Activated naive CD4-positive, alpha-beta T cell treated with anti-CD3 and anti-CD28 coated beads, Interleukin-2, amount 10 ng/mL, durations not matched to agents 7 days and 5 days (primary cell): Measurements from ENCODE around the gene DGCR6.
"Not testable (repeated sequence)": the region's sequence is repeated elsewhere in the genome, so short reads cannot be mapped to it uniquely, and the experiment has no call there.

Experiments used
- CTCF ChIA-PET: fragments of 350-600 bp; sonication (Branson Sonifier 250); formaldehyde crosslinking; loops from one replicate; lab custom pipeline; 2021; ENCODE audit warnings: antibody characterized with exemption; lab: Charles Lee
- DNase-seq: peaks from one replicate; pipeline ENCODE4 v3.0.0-alpha.2; 2020
- H3K27ac Mint-ChIP-seq: one replicate; pipeline ENCODE4 v1.8.0; 2021; ENCODE audit warnings: mild to moderate bottlenecking, moderate library complexity, mixed read lengths
- H3K27me3 Mint-ChIP-seq: one replicate; pipeline ENCODE4 v1.8.0; 2021; ENCODE audit warnings: mild to moderate bottlenecking, mixed read lengths
- H3K36me3 Mint-ChIP-seq: one replicate; pipeline ENCODE4 v1.8.0; 2021; ENCODE audit warnings: mixed read lengths
- H3K4me1 Mint-ChIP-seq: one replicate; pipeline ENCODE4 v1.8.0; 2021; ENCODE audit warnings: mixed read lengths
- H3K4me3 Mint-ChIP-seq: one replicate; pipeline ENCODE4 v1.8.0; 2021; ENCODE audit warnings: mild to moderate bottlenecking, moderate library complexity, mixed read lengths
- H3K9me3 Mint-ChIP-seq: one replicate; pipeline ENCODE4 v1.8.0; 2021; ENCODE audit warnings: mixed read lengths

The DGCR6 gene

DNA sequence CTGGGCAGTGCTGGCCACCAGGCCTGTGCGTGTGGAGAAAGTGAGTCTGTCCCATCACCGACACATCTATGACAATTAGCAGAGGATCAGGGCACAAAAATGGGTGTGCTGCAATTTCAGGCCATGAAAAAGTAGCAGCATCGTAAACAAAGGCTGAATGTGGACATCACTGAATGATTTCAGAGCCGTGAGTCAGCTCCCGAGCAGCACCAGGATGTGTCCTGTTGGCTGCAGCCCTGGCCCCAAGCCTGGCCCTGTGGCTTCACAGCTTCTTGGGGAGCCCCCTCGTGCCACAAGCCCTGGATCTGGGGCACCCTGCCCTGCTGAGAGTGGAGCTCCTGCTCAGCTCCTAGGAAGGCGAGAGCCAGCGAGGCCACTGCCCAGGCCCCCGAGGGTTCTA is 9.4 kb downstream of the DGCR6 start:
- CTCF ChIA-PET, H3K4me3 Mint-ChIP-seq, H3K4me1 Mint-ChIP-seq, H3K36me3 Mint-ChIP-seq, H3K27me3 Mint-ChIP-seq, H3K27ac Mint-ChIP-seq, H3K9me3 Mint-ChIP-seq, DNase-seq: not testable (repeated sequence)

DNA sequence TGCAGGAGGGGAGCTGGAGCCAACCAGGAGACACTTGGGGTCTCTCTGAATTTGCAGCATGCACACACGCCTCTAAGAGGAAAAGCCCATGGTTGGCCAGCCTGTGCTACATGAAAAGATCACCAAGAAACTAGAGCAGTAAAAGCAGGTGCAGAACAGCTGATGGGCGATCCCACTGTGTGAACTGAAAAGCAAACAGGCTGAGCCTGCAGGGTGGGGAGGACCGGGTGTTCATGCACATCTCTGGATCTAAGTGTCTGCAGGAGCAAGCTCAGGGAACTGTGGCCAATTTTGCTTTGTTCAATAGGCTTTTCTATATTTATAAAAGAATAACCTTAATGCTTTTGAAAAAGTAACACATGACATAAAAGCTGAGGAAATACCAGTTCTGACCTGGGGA is 11.7 kb downstream of the DGCR6 start:
- H3K27me3 Mint-ChIP-seq, H3K36me3 Mint-ChIP-seq, H3K4me3 Mint-ChIP-seq, DNase-seq, H3K27ac Mint-ChIP-seq, CTCF ChIA-PET, H3K9me3 Mint-ChIP-seq, H3K4me1 Mint-ChIP-seq: not testable (repeated sequence)

DNA sequence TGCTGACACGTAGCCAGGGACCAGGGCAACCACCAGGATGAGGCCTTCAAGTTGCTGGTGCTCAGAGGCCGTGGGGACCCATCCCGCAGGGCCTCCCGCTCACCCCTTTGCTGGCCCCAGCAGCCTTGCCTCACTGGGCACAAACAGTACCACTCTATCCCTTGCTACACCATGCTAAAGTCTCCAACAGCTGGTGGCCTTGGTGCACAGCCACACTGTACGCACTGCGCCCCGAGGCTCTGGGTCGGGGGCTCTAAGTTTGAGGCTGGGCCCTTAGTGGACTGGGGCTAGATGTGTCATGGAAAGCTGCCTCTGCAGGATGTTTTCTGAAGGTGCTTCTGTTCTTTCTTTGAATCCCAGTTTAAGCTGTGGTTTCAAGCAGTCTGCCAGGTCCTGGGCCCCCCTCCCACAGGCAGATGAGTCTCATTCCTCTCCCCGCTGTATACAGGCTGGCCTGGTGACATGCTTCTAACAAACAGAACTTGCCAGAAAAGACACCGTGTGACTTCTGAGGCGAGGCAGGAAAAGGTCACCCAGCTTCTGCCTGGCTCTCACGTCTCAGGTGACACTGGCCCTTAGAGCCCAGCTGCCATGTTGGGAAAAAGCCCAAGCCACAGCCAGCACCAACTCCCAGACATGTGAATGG is 14.3 kb downstream of the DGCR6 start:
- CTCF ChIA-PET, H3K4me1 Mint-ChIP-seq, DNase-seq, H3K27ac Mint-ChIP-seq, H3K4me3 Mint-ChIP-seq, H3K27me3 Mint-ChIP-seq, H3K36me3 Mint-ChIP-seq, H3K9me3 Mint-ChIP-seq: not testable (repeated sequence)

DNA sequence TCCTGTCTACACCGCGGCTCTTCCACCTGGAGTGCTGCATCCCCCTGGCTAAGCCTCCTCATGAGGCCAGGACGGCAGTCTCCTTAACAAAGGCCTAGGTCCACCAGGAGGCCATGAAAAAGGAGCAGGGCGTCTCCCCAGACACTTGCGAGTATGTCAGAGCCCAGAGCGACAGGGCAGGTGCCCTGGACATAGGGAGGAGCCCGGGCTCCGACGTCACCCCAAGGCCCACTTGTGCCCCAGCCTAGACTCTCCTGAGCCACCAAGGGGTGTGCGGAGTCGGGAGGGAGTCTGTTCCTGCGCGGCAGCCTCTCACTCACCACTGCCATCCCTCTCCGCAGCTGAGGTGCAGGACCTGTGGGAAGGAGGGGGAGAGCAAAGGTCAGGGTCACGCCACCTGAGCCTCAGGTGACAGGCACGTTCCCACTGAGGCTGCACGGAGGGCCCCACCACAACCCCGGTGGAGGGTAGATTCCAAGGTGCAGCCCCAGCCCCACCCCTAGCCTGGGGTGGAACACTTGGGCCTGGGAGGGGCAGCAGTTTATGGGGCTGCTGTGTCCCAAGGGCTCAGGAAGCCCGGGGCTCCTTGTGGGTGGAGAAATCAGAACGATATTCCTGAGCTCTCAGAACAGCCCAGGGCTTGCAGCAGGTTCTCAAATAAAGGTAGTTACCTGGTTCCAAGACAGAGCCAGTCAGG is 19.4 kb downstream of the DGCR6 start:
- CTCF ChIA-PET, result no interaction called here
- H3K27ac Mint-ChIP-seq, result no peak overlapping the region
- DNase-seq, result no peak
- H3K36me3 Mint-ChIP-seq, result no peaks in the 10 kb centered on the region
- no peaks in the 10 kb centered on the region for H3K4me1 Mint-ChIP-seq
- H3K4me3 Mint-ChIP-seq, result no peak overlapping the region
- H3K9me3 Mint-ChIP-seq, result no peaks in the 10 kb centered on the region
- H3K27me3 Mint-ChIP-seq, result no peaks in the 10 kb centered on the region

DNA sequence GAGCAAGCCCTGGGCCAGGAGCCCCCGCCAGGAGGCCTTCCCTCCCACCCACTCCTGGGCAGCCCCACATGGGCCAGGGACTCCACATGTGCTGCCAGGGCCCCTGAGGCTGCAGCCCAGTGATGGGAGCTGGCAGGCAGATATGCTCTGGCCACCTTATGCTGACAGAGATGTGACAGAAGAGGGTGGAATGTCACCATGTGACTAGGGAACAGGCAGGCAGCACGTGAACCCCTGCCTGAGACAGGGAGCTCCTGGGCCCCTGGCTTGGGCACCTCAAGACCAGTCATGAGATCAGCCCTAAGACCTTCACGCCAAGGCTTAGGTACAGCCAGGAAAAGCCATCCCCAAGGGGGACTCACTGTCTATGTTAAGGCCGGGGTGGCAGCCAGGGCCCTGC is 20.9 kb downstream of the DGCR6 start:
- H3K27ac Mint-ChIP-seq, result no peak overlapping the region
- H3K4me1 Mint-ChIP-seq, result no peaks in the 10 kb centered on the region
- no peak for DNase-seq
- no peaks in the 10 kb centered on the region for H3K27me3 Mint-ChIP-seq
- CTCF ChIA-PET, result no interaction called here
- H3K36me3 Mint-ChIP-seq, result no peaks in the 10 kb centered on the region
- H3K4me3 Mint-ChIP-seq, result no peak overlapping the region
- no peaks in the 10 kb centered on the region for H3K9me3 Mint-ChIP-seq

DNA sequence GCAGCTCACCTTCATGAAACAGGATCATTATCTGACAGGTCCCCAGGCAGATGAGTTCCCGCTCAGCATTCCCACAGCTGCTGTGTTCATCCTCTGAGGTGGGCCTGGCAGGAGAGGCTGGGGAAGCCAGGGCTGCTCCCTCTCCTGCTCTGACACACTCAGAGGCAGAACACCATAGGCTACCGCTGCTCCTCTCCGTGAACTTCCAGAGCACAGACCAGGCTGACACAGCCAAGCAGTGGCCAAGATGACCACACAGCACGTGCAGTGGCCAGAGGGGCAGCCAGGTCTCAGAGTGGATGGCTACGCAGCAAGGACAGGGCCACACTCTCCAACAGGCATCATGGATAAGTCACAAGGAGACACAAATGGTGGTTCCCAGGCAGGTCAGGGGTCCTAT is 21.5 kb downstream of the DGCR6 start:
- Mint-ChIP-seq H3K4me3 (no peak overlapping the region), H3K9me3 (no peaks in the 10 kb centered on the region), H3K27me3 (no peaks in the 10 kb centered on the region), H3K36me3 (no peaks in the 10 kb centered on the region), H3K4me1 (no peaks in the 10 kb centered on the region), H3K27ac (no peak overlapping the region)
- CTCF ChIA-PET, result interaction anchor here (0.6 kb wide), 1 partner anchor 1035 kb away, joined by 3 read pairs; no protein-coding TSS in a partner anchor
- no peak for DNase-seq

DNA sequence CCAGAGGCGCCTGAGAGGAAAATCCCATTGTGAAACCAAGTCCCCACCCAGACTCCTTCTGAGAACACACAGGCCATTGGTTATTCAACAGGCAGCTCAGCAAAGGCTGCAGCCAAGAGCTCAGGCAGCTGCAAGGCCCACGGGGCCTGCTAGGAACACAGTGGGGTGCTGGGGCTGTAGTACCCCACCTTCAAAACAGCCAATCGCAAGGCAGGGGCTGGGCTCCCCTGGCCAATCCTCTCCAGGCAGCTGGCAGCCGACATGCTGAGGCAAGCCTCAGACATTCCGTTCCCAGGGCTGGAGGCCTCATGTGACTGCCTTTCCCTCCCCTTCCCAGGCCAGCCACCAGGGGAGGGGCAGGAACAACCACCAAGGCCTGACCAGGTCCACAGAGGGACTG is 23.3 kb downstream of the DGCR6 start:
- no peaks in the 10 kb centered on the region for H3K27me3 Mint-ChIP-seq
- H3K36me3 Mint-ChIP-seq, result no peaks in the 10 kb centered on the region
- no peaks in the 10 kb centered on the region for H3K9me3 Mint-ChIP-seq
- no peak for DNase-seq
- no peaks in the 10 kb centered on the region for H3K4me1 Mint-ChIP-seq
- H3K4me3 Mint-ChIP-seq, result no peak overlapping the region
- CTCF ChIA-PET, result no interaction called here
- no peak overlapping the region for H3K27ac Mint-ChIP-seq

DNA sequence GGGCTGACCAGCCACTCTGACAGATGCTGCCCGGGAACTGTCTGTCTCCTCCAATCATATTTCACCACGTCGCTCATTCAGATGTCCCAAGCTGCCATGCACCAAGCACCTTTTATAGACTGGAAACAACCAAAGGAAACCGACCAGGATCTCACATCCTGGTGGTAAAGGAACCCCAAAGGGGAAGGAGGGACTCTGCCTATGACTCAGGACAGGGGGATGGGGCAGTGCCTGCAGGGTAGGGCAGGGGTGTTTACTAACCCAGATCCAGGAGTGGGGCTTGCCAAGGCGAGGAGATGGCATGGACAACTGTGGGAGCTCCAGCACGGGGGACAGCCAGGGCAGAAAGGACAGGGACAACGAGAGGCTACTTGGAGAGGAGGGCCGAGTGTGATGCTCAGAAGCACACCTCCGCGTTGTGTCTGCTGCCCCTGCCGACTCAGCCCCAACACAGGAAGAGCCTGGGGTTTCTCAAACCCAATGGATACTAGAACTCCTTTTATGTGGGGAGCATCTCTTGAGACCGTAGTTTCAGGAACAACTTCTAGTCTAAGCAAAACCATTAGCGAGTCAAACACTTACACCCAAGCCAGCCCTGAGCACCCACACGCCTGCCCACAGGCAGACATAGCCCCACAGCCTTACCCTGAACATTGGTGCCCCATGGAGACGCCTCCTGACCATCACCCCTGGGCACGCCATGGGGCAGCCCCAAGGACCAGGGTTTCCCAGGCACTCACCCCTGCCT is 26.0 kb downstream of the DGCR6 start:
- no peak overlapping the region for H3K4me3 Mint-ChIP-seq
- no peak overlapping the region for H3K27ac Mint-ChIP-seq
- H3K9me3 Mint-ChIP-seq, result no peaks in the 10 kb centered on the region
- no peaks in the 10 kb centered on the region for H3K4me1 Mint-ChIP-seq
- no peaks in the 10 kb centered on the region for H3K36me3 Mint-ChIP-seq
- CTCF ChIA-PET, result no interaction called here
- DNase-seq, result no peak
- H3K27me3 Mint-ChIP-seq, result no peaks in the 10 kb centered on the region

DNA sequence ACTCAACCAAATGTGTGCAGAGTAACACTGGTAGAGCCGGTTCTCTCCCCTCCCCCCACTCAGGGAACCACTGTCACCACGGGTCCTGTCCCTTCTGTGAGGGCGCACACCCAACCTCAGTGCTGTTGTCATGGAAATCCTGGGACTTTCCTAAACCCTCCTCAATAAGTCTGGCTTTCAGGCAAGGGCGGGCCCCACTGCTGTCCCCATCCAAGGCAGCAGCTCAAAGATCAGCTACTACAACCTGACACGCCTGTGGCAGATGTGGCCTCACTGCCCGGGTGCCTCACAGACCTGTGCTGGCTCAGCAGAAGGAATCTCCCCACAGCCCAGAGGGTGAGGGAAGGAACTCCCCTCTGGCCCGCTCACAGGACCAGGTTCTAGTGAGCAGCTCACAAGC is 27.8 kb downstream of the DGCR6 start:
- no peak overlapping the region for H3K27ac Mint-ChIP-seq
- CTCF ChIA-PET, result interaction anchor here (0.6 kb wide), 1 partner anchor 221 kb away, joined by 4 read pairs; no protein-coding TSS in a partner anchor
- no peaks in the 10 kb centered on the region for H3K27me3 Mint-ChIP-seq
- H3K9me3 Mint-ChIP-seq, result no peaks in the 10 kb centered on the region
- no peak for DNase-seq
- H3K4me1 Mint-ChIP-seq, result no peaks in the 10 kb centered on the region
- H3K36me3 Mint-ChIP-seq, result no peaks in the 10 kb centered on the region
- H3K4me3 Mint-ChIP-seq, result no peak overlapping the region

DNA sequence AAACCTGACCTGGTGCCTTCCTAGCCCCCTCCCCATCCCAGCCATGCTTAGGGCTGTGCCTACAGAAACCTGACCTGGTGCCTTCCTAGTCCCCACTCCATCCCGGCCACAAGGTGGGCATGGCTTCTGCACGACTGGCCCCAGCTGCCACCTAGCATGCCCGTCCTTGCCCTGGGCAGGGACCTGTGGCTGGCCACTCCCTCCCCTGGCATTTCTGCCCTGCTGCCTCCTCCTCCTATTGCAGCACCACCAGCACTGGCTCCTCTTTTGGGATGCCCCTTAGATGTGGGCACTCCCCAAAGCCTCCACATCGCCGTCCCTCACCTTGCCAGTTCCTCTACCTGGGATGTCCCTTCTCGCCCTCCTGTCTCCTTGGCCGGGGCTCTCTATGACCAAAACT is 28.6 kb downstream of the DGCR6 start:
- DNase-seq, H3K27ac Mint-ChIP-seq: not testable (repeated sequence)

DNA sequence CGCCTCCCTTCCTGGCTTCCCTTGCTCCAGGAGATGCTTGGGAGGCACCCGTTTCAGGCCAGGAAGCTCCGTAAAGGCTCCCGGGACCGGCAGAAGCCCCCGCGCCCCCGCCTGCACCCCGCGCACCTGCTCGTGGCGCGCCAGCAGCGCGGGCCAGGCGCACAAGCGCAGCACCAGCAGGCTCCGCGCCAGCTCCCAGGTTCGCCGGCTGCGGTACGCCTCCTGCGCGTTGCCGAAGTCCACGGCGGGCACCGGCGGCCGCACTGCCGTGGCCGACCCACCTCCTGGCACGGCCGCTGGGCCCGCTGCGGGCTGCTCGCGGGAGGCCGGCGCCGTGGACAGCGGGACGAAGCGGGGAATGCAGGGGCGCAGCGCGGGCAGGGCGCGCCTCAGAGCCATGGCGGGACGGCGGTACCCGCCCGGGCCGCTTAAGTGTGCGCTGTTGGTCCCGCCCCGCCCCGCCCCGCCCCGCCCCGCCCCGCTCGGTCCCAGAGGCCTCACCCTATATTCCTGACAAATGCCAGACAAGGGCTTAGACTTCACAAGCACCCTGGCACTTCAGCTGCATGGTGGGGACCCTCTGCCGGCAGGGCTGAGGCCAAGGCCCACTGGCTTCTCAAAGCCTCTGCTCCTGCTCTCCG is 29.9 kb downstream of the DGCR6 start, which contains the start of gene PRODH:
Gene PRODH, minus strand, starts transcription at position 405 of the 641 bp plus-strand sequence. Its CDS starts 6 bp downstream, at position 399.
- no peaks in the 10 kb centered on the region for H3K9me3 Mint-ChIP-seq
- no peaks in the 10 kb centered on the region for H3K27me3 Mint-ChIP-seq
- no peak within 1 kb of the TSS for H3K27ac Mint-ChIP-seq
- no peak within 1 kb of the TSS for H3K4me3 Mint-ChIP-seq
- CTCF ChIA-PET, result no interaction called here
- DNase-seq, result no peak
- no peaks in the 10 kb centered on the region for H3K36me3 Mint-ChIP-seq
- no peaks in the 10 kb centered on the region for H3K4me1 Mint-ChIP-seq

More for the DNA sequence above, 28.6 kb downstream of the DGCR6 start:
- H3K4me3 Mint-ChIP-seq, H3K9me3 Mint-ChIP-seq, CTCF ChIA-PET, H3K36me3 Mint-ChIP-seq, H3K27me3 Mint-ChIP-seq, H3K4me1 Mint-ChIP-seq: not testable (repeated sequence)

DNA sequence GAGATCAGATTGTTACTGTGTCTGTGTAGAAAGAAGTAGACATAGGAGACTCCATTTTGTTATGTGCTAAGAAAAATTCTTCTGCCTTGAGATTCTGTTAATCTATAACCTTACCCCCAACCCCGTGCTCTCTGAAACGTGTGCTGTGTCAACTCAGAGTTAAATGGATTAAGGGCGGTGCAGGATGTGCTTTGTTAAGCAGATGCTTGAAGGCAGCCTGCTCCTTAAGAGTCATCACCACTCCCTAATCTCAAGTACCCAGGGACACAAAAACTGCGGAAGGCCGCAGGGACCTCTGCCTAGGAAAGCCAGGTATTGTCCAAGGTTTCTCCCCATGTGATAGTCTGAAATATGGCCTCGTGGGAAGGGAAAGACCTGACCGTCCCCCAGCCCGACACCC is 32.6 kb downstream of the DGCR6 start:
- H3K36me3 Mint-ChIP-seq, H3K4me3 Mint-ChIP-seq, H3K9me3 Mint-ChIP-seq, H3K27me3 Mint-ChIP-seq, DNase-seq, CTCF ChIA-PET, H3K4me1 Mint-ChIP-seq, H3K27ac Mint-ChIP-seq: not testable (repeated sequence)

DNA sequence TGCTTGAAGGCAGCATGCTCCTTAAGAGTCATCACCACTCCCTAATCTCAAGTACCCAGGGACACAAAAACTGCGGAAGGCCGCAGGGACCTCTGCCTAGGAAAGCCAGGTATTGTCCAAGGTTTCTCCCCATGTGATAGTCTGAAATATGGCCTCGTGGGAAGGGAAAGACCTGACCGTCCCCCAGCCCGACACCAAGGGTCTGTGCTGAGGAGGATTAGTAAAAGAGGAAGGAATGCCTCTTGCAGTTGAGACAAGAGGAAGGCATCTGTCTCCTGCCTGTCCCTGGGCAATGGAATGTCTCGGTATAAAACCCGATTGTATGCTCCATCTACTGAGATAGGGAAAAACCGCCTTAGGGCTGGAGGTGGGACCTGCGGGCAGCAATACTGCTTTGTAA is 41.0 kb downstream of the DGCR6 start:
- H3K9me3 Mint-ChIP-seq, CTCF ChIA-PET, H3K27ac Mint-ChIP-seq: not testable (repeated sequence)

DNA sequence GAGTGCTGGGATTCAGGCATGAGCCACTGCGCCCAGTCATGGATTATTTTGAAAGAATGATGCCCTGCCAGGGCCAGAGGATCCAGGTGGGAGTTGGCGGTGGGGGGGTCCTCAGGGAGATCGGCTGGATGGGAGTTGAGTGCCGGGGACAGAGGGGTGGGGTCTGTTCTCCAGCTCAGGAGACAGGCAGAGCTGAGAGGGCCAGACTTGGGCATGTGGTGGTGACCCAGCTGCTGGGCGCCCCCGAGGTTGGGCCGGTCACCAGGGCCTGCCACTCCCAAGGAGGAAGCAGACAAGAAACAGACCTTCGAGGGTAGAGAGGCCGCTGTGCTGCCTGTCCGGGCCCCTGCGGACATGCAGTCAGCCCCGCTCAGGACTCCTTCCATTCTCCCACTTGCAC is 41.8 kb downstream of the DGCR6 start:
- no peak overlapping the region for H3K4me3 Mint-ChIP-seq

More for the DNA sequence above, 41.0 kb downstream of the DGCR6 start:
- peaks cover 22% of the 10 kb centered on the region for H3K27me3 Mint-ChIP-seq
- DNase-seq, H3K4me3 Mint-ChIP-seq, H3K4me1 Mint-ChIP-seq, H3K36me3 Mint-ChIP-seq: not testable (repeated sequence)

More for the DNA sequence above, 41.8 kb downstream of the DGCR6 start:
- Mint-ChIP-seq H3K36me3 (no peaks in the 10 kb centered on the region), H3K4me1 (no peaks in the 10 kb centered on the region), H3K27me3 (peaks cover 24% of the 10 kb centered on the region), H3K27ac (no peak overlapping the region), H3K9me3 (no peaks in the 10 kb centered on the region)
- CTCF ChIA-PET, result no interaction called here
- no peak for DNase-seq
